GM12878 (cell line): ENCODE data around the gene DEPDC1B. TPM values are rescaled to one million over a fixed set of nuclear protein-coding genes. Genes with fewer than 3 reads are reported as not detected.

ENCODE experiments used
- BCL11A ChIP-seq: IDR thresholded peaks from 2 replicates; pipeline ENCODE4 v1.6.1; 2011; ENCODE audit warnings: low read depth, low read length
- CBX3 ChIP-seq: fragments of 200-600 bp; sonication (generic); IDR thresholded peaks from 2 replicates; pipeline ENCODE4 v1.6.1; 2016; ENCODE audit warnings: low read depth, borderline replicate concordance
- CBX5 ChIP-seq: sonication (generic); IDR thresholded peaks from 2 replicates; pipeline ENCODE4 v1.6.1; 2016; ENCODE audit warnings: low read depth, moderate library complexity, mild to moderate bottlenecking, inconsistent platforms
- HCFC1 ChIP-seq: fragments of 150-350 bp; IDR thresholded peaks from 2 replicates; pipeline ENCODE4 v1.6.1; 2014; ENCODE audit warnings: low read length
- HDAC2 ChIP-seq: fragments of 200-600 bp; sonication (generic); IDR thresholded peaks from 2 replicates; pipeline ENCODE4 v1.6.1; 2017
- MTA2 ChIP-seq: fragments of 450-650 bp; IDR thresholded peaks from 2 replicates; pipeline ENCODE4 v1.6.1; 2016; ENCODE audit warnings: low read depth, mild to moderate bottlenecking, moderate library complexity
- MXI1 ChIP-seq: fragments of 150-350 bp; IDR thresholded peaks from 2 replicates; pipeline ENCODE4 v1.6.1; 2011; ENCODE audit warnings: low read depth, mild to moderate bottlenecking, inconsistent platforms, low read length, improper control_type of control experiment
- NBN ChIP-seq: fragments of 450-650 bp; IDR thresholded peaks from 2 replicates; pipeline ENCODE4 v1.6.1; 2016
- NFYA ChIP-seq: IDR thresholded peaks from 2 replicates; pipeline ENCODE4 v1.6.1; 2011; ENCODE audit warnings: low read depth, mild to moderate bottlenecking, low read length, improper control_type of control experiment, borderline replicate concordance
- NR2C1 ChIP-seq: fragments of 450-650 bp; IDR thresholded peaks from 2 replicates; pipeline ENCODE4 v1.6.1; 2017; ENCODE audit warnings: antibody characterized with exemption, mild to moderate bottlenecking, moderate library complexity
- SIN3A ChIP-seq: IDR thresholded peaks from 2 replicates; pipeline ENCODE4 v1.6.1; 2012; ENCODE audit warnings: low read depth, low read length, improper control_type of control experiment
- SMAD1 ChIP-seq: fragments of 450-650 bp; IDR thresholded peaks from 2 replicates; pipeline ENCODE4 v1.6.1; 2018; ENCODE audit warnings: mild to moderate bottlenecking, low read depth; ENCODE audit not compliant: partially characterized antibody
- SREBF1 ChIP-seq: IDR thresholded peaks from 2 replicates; pipeline ENCODE4 v1.6.1; 2012; ENCODE audit warnings: mild to moderate bottlenecking, low read length
- SUPT20H ChIP-seq: IDR thresholded peaks from 2 replicates; pipeline ENCODE4 v1.6.1; 2011; ENCODE audit warnings: low read depth, mild to moderate bottlenecking, low read length, moderate library complexity, borderline replicate concordance; ENCODE audit not compliant: control insufficient read depth
- TAF1 ChIP-seq: IDR thresholded peaks from 2 replicates; pipeline ENCODE4 v1.6.1; 2011; ENCODE audit warnings: mild to moderate bottlenecking, low read depth, low read length, borderline replicate concordance
- TCF3 ChIP-seq: IDR thresholded peaks from 2 replicates; pipeline ENCODE4 v1.6.1; 2012; ENCODE audit warnings: low read depth, mild to moderate bottlenecking, low read length, borderline replicate concordance; ENCODE audit not compliant: insufficient read depth
- WRNIP1 ChIP-seq: IDR thresholded peaks from 2 replicates; pipeline ENCODE4 v1.6.1; 2011; ENCODE audit warnings: low read depth, low read length, improper control_type of control experiment, borderline replicate concordance
- YBX1 ChIP-seq: fragments of 450-650 bp; IDR thresholded peaks from 2 replicates; pipeline ENCODE4 v1.6.1; 2016; ENCODE audit warnings: antibody characterized with exemption
- ZNF622 ChIP-seq: fragments of 450-650 bp; IDR thresholded peaks from 2 replicates; pipeline ENCODE4 v1.6.1; 2017; ENCODE audit warnings: mild to moderate bottlenecking, inconsistent platforms
- polyA plus RNA-seq, 11 experiments: library from polyadenylated mRNA; depleted of rRNA in 4 of 11; unstranded in 6 of 11; stranded (reverse) in 5 of 11; fragments of >200 nt; fragmentation: Nextera tagmentation in 4 of 11; fragmentation: Illumina TruSeq in 1 of 11; extraction: Ambion mirVana in 4 of 11; extraction: Trizol in 1 of 11; gene quantifications; 1 replicate in 1 of 11; 2 replicates in 10 of 11; pipeline versions ENCODE4 v1.2.1 to v1.2.3, GENCODE V29; 2011 to 2016; ENCODE audit warnings: inconsistent platforms in 2 of 11, missing spikeins in 2 of 11, low read depth in 1 of 11
- total RNA-seq, 4 experiments: library from RNA; depleted of rRNA in 3 of 4; stranded (reverse); fragments of >200 nt in 3 of 4; fragmentation: Illumina TruSeq in 1 of 4; extraction: Trizol in 1 of 4; gene quantifications; 2 replicates each; pipeline versions ENCODE4 v1.2.1 to v1.2.3, GENCODE V29; 2013 to 2021
- TF ChIP-seq, protein P1 (sequence below): IDR thresholded peaks from 2 replicates; pipeline ENCODE4 v1.6.1; 2012; ENCODE audit warnings: low read length, inconsistent platforms
- TF ChIP-seq, protein P2 (sequence below): fragments of 450-650 bp; conservative IDR thresholded peaks from 2 replicates; pipeline ENCODE4 v1.6.1; 2017; ENCODE audit warnings: mild to moderate bottlenecking, moderate library complexity
- TF ChIP-seq, protein P3 (sequence below): fragments of 450-650 bp; IDR thresholded peaks from 2 replicates; pipeline ENCODE4 v1.6.1; 2018; ENCODE audit warnings: mild to moderate bottlenecking, low read depth, moderate library complexity; ENCODE audit not compliant: partially characterized antibody

The DEPDC1B gene
- total and polyA plus RNA-seq, 10 of the 15 experiments (the other 5 are each of a cell fraction or from before 2014, with no cell fraction given) = 29.7 to 56.5 (median 35.5) TPM

DNA sequence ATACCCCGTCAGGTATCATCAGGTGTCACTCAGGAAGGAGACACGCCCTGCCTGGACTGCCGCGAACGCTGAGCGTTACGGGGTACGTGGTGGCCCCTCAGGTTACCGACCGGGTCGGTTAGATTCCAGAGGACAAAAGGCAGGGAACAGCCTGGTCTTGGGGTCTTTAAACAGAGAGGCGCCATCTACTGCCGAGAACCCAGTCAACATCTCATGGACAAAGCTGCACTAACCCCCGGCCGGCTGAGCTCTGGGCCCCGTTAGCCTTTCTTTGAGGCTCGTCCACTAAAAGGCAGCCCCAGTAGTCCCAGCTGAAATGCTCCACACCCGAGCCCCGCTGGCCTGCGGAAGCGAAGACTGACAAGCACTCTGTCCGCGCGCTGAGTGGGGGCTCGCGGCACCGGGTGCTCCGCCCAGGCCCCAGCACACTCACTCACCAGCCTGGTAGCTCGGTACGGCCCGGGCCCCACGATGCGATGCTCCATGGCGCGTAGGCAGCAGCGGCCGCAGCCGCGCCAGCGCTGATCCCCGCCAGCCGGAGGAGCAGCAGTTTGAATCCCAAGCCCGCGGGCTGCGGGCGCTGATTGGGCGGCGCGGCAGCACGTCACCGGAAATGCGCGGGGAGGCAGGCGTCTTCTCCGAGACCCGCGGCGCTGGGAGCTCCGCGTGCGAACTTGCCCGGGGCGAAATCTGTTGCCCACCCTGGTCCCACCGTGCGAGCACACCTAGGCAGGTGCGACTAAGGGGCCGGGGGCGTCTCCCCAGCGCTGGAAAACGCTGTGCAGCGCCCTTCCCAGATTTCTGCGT lies at the start of gene DEPDC1B (continued):
- TF ChIP-seq TAF1 (peak; percentile 43; the same call in 1 of the 2 replicates), HCFC1 (no peak; the same call in 1 of the 2 replicates), BCL11A (no peak), NFYA (no peak), NBN (peak; percentile 28), HDAC2 (no peak), CBX3 (no peak), CBX5 (0 out of 2 replicates have a peak, but pooled peaks have one; percentile 24), WRNIP1 (no peak), MXI1 (peak; percentile 43; the same call in 1 of the 2 replicates), SREBF1 (no peak), NR2C1 (no peak), ZNF622 (no peak), SUPT20H (no peak), SIN3A (peak; percentile 80), SMAD1 (no peak), MTA2 (peak; percentile 23; the same call in 1 of the 2 replicates), TCF3 (0 out of 2 replicates have a peak, but pooled peaks have one; percentile 52), YBX1 (no peak)
- TF ChIP-seq, protein P1, sequence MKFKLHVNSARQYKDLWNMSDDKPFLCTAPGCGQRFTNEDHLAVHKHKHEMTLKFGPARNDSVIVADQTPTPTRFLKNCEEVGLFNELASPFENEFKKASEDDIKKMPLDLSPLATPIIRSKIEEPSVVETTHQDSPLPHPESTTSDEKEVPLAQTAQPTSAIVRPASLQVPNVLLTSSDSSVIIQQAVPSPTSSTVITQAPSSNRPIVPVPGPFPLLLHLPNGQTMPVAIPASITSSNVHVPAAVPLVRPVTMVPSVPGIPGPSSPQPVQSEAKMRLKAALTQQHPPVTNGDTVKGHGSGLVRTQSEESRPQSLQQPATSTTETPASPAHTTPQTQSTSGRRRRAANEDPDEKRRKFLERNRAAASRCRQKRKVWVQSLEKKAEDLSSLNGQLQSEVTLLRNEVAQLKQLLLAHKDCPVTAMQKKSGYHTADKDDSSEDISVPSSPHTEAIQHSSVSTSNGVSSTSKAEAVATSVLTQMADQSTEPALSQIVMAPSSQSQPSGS = no peak
- TF ChIP-seq, protein P2, sequence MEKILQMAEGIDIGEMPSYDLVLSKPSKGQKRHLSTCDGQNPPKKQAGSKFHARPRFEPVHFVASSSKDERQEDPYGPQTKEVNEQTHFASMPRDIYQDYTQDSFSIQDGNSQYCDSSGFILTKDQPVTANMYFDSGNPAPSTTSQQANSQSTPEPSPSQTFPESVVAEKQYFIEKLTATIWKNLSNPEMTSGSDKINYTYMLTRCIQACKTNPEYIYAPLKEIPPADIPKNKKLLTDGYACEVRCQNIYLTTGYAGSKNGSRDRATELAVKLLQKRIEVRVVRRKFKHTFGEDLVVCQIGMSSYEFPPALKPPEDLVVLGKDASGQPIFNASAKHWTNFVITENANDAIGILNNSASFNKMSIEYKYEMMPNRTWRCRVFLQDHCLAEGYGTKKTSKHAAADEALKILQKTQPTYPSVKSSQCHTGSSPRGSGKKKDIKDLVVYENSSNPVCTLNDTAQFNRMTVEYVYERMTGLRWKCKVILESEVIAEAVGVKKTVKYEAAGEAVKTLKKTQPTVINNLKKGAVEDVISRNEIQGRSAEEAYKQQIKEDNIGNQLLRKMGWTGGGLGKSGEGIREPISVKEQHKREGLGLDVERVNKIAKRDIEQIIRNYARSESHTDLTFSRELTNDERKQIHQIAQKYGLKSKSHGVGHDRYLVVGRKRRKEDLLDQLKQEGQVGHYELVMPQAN = peak; percentile 97
- TF ChIP-seq, protein P3, sequence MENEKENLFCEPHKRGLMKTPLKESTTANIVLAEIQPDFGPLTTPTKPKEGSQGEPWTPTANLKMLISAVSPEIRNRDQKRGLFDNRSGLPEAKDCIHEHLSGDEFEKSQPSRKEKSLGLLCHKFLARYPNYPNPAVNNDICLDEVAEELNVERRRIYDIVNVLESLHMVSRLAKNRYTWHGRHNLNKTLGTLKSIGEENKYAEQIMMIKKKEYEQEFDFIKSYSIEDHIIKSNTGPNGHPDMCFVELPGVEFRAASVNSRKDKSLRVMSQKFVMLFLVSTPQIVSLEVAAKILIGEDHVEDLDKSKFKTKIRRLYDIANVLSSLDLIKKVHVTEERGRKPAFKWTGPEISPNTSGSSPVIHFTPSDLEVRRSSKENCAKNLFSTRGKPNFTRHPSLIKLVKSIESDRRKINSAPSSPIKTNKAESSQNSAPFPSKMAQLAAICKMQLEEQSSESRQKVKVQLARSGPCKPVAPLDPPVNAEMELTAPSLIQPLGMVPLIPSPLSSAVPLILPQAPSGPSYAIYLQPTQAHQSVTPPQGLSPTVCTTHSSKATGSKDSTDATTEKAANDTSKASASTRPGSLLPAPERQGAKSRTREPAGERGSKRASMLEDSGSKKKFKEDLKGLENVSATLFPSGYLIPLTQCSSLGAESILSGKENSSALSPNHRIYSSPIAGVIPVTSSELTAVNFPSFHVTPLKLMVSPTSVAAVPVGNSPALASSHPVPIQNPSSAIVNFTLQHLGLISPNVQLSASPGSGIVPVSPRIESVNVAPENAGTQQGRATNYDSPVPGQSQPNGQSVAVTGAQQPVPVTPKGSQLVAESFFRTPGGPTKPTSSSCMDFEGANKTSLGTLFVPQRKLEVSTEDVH = no peak
